GM18868 (cell line): ENCODE measurements around the gene LYPD3.

Experiments used
- ATAC-seq: cut with Tn5 transposase; IDR thresholded peaks from one replicate; pipeline ENCODE4 v1.9.1; 2021; ENCODE audit warnings: mild to moderate bottlenecking, moderate library complexity; ENCODE audit not compliant: unreplicated experiment

LYPD3 gene

DNA sequence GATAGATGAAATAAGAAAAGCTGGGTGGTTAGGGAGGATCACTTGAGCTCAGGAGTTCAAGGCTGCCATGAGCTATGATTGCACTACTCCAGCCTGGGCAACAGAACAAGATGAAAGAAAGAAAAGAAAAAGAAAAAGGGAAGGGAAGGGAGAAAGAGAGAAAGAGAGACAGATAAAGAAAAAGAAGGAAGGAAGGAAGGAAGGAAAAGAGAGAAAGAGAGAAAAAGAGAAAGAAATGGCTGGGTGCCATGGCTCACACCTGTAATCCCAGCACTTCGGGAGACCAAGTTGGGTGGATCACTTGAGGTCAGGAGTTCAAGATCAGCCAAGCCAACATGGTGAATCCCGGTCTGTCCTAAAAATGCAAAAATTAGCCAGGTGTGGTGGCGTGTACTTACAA, 29.6 kb downstream of the LYPD3 start:
- no peak for ATAC-seq

DNA sequence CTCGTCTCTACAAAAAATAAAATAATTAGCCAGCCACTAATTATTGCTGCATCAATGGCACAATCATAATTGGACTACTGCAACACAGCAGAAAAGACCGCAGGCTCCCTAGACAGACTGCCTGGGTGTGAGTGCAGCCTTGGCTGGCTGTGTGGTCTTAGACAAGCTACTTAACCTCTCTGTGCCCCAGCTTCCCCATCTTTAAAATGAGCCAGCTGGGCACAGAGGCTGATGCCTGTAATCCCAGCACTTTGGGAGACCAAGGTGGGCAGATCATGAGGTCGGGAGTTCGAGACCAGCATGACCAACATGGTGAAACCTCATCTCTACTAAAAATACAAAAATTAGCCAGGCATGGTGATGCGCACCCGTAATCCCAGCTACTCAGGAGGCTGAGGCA, 31.7 kb downstream of the LYPD3 start:
- ATAC-seq, result no peak

DNA sequence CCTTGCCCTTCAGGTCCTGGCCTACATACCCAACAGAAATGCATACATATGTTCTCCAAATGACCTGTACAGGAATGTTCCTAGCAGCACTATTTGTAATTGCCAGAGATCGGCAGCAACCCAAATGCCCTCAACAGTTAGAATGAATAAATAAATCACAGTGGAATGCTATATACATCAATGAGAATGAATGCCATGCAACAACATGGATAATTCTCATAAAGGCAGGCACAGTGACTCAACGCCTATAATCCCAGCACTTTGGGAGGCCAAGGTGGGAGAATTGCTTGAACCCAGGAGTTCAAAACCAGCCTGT, 32.1 kb downstream of the LYPD3 start:
- ATAC-seq, result no peak

DNA sequence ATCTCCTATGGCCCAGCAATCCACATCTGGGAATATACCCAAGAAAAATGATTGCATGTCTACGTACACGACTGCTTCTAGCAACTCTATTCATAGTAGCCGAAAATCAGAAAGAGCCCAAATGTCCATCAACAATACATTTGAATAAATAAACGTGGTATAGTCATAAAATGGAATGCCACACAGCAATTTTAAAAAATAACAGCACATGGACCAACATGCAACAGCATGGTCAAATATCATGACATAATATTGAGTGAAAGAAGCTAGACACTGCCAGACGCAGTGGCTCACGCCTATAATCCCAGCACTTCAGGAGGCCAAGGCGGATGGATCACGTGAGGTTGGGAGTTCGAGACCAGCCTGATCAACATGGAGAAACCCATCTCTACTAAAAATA, 34.4 kb downstream of the LYPD3 start:
- no peak for ATAC-seq

DNA sequence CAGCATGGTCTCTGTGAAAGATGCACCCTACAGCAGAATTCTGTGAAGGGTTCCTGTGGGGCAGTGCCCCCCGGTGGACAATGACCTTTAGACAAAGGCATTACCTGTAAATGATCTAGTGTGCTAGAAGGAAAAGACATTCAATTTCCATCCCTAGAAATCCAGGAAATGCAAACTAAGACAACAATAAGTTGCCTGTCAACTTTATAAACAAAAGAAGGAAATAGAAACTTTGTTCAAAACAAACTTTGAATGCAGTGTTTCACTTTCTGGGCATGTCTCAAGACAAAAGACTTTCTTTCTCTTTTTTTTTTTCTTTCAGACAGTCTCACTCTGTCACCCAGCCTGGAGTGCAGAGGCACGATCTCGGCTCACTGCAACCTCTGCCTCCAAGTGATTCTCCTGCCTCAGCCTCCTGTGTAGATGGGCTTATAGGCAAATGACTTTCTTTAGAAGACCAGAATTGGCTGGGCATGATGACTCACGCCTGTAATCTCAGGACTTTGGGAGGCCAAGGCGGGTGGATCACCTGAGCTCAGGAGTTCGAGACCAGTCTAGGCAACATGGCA, 35.2 kb downstream of the LYPD3 start:
- ATAC-seq, result no peak

DNA sequence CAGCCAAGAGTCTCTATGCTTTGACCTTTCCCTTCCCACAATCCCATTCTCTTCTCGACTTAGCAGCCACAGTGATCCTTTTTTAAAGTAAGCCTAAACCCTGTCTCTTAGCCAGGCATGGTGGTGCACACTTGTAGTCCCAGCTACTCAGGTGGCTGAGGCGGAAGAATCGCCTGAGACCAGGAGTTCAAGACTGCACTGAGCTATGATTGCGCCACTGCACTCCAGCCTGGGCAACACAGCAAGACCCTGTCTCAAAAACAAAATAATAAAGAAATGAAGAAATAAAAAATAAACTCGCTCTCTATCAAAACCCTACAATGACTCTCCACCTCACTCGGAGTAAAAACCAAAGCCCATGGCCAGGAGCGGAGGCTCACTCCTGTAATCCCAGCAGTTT, 36.0 kb downstream of the LYPD3 start:
- ATAC-seq, result no peak

DNA sequence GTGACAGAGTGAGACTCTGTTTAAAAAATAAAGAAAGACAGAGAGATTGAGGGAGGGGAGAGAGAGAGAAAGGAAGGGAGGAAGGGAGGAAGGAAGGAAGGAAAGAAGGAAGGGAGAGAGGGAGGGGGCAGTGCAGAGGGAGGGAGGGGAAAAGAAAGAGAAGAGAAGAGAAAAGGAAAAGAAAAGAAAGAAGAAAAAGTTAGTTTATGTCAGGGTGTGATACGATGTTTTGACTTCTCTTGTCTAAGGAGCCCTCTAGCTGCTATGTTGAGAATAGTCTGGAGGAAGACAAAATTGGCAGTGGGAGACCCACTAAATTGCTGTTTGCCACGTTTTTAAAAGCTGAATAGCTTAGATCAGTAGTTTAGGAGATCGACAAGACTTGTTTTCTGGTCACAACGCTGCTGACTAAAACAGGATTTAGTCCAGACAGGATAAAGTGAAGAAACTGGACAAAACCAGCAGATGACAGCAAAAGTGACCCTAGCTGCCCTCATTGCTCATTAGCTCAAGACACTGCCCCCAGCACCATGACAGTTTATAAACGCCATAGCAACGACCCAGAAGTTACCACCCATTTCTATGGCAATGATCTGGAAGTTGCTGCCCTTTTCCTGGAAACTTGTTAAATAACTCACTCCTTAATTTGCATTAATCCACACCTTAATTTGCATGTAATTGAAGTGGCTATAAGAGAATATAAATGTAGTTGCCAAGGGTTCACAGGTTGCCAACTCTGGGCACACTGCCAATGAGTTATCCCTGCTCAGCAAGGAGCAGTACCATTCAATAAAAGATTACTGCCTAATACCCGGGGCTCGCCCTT, 39.6 kb downstream of the LYPD3 start:
- no peak for ATAC-seq

DNA sequence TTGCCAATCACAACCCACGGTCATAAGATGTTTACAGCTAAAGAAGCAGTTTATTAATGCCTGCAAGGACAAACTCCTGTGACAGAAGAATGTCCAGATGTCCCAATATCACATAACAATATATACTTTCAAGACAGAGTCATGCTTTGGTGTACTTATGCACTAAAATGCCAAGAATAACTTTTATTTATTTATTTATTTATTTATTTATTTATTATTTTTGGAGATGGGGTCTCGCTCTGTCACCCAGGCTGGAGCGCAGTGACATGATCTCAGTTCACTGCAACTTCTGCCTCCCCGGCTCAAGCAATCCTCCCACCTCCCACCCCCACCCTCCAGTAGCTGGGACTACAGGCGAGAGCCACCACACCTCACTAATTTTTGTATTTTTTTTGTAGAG, 41.6 kb downstream of the LYPD3 start:
- no peak for ATAC-seq

DNA sequence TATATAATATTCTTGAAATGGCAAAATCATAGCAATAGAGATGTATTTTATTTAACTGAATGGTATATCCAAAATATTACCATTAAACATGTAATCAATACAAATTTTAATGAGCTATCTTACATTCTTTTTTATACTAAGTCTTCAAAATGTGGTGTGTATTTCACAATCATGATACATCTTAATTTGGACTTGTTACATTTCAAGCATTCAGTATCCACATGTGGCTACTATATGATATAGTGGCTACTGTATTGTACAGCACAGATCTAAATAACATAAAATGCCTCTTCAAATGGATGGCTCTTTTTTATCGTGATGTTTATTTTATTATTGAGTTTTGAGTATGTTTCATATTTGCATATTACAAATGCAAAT, 42.7 kb downstream of the LYPD3 start:
- no peak for ATAC-seq

DNA sequence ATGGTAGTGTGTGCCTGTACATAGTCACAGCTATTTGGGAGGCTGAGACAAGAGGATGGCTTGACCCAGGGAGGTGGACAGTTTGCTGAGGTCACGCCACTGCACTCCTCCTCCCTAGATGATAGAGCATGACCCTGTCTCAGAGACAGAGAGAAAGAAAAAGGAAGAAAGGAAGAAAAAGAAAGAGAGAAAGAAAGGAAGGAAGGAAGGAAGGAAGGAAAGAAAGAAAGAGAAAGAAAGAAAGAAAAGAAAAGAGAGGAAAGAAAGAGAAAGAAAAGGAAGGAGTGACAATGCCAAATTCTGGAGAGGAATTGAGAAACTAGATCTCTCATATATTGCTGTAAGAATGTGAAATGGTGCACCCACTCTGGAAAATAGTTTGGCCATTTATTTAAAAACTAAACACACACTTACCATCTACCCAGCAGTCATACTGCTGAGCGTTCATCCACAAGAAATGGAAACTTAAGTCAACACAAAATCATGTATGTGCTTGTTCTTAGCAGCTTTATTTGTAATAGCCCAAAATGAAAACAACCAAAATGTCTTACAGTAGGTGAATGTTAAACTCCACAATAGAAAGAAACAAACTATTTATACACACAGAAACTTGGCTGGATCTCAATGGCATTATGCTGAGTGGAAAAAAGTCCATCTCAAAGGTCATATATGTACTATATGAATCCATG, 43.3 kb downstream of the LYPD3 start:
- ATAC-seq, result no peak

DNA sequence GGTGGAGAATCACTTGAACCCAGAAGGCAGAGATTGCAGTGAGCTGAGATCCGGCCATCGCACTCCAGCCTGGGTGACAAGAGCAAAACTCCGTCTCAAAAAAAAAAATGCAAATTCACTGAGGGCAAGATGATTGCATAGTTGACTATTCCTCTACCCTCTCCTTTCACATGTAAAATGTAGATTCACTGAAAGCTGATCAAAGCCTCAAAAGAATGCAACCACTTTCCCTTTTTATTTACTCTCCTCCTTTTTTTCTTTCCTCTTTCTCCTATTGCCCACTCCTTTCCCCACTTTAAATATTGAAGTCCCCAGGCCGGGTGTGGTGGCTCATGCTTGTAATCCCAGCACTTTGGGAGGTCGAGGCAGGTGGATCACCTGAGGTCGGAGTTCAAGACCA, 44.5 kb downstream of the LYPD3 start:
- ATAC-seq, result no peak

DNA sequence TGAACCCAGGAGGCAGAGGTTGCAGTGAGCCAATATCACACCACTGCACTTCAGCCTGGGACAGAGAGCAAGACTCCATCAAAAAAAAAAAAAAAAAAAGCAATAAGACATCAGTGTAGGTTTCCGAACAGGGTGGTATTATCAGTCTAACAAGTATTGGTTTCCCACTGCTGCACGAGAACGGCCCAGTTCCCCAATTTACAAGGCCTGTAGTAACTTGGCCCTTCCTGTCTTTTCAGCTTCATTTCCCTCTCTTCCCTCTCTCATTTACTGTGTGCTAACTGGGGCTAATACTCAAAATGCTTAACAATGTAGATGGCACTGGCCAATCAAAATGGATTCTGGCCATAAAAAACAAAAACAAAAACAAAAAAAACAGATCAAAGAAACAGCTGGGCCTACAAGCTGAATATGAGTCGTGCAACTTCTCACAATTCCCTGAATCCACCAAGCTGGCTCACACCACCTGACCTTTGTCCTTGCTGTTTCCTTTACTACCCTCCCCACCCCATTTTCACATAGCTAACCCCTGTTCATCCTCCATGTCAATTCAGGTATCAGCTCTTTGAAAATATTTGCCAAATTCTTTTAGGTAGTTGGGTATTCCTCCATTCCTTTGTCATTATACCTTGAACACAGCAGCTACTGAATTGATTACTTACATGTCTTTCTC, 48.3 kb downstream of the LYPD3 start:
- ATAC-seq, result no peak

DNA sequence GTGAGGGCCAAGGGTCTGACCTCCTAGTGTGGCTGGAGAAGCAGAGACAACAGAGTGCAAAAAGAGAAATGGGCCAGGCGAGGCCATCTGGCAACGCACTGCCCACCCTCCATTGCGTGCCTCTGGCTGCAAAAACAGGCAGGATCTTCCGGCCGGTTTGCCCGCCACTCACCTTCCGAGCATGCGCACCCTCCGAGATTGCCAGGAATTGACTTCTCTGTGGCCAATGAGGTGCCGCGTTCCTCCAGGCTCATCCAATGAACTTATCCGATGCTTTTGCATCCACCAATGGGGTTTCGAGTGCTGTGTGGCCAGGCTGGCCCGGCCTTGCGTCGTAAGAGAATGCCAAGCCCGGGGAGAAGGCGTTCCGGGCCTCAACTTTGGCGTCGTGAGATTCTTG, 50.9 kb downstream of the LYPD3 start, which contains the start of gene TEX101:
TEX101 (plus strand) TSS at position 337 of the 400 bp plus-strand sequence. CDS start 1,030 bp downstream, outside the sequence.
- no peak for ATAC-seq

DNA sequence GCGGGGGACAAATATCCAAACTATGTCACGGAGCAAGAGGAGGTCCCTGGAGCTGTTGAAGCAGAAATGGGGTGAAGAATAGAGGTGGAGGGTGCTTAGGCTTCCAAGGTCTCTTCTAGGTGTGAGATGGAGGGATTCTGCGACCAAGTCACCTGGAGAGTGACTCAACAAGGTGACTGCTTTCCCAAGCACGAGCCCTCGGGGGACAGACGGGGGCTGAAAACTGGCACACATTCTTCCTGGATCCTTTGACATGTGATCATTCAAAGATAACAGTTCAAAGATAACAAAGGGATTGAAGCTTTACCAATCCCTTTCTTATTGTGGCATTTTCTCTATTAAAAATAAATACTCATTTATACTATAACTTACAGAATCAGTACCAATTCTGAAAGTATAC, 53.0 kb downstream of the LYPD3 start:
- ATAC-seq, result no peak
